ENCODE measurements around the gene TEX22.

The TEX22 gene

DNA sequence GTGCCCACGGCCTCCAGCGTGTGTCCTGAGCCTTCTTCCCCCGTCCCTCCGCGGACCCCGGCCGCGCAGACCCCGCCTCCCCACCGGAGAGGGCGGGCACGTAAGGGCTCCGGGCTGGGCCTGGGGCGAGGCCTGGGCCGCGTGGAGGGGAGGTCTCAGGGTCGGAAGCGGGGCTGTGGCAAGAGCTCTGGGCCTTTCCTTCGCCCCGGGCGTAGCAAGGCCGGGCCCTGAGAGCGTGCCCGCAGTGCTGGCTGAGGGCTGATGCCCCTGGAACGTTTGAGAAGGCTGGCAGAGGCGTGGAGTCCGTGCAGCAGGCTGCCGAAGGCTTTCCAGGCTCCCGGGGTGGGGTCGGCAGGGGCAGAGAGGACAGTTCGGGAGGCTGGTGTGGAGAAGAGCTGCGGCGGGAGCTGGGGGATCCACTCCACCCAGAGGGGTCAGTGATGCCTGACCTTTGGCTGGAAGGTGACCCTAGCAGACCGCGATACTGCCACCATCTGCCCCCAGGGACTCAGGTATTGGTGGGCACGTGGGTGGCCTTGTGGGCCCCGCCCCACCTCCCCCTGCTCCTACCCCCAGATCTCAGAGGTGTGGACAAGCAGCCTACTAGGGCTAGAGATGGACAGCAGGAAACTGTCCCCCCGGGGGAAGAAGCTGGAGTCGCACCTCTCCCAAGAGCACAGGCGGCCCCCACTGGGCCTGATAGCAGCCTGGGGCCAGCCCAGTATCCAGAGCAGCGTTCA, 558 bp downstream of the TEX22 start:
- peak in 1 of 2 donors; percentile 33 for DNase-seq (ENCODE audit: extremely low read depth in 1 of 2, low read depth in 1 of 2)

DNA sequence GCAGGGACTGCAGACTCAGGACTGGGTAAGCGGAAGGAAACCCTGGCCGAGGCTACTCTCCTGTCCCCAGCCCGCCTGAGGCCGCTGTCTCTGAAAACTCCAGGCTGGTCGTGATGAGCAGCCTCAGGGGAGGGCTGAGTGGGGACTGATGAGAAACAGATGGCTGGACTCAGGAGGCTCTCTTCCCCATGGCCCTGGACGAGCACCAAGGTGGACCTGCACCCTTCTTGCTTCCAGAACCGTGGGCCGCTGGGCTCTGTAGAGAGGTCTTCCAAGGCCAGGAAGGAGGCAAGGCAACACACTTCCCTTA, 1.1 kb downstream of the TEX22 start:
- no peak for DNase-seq (ENCODE audit: extremely low read depth in 1 of 2, low read depth in 1 of 2)

DNA sequence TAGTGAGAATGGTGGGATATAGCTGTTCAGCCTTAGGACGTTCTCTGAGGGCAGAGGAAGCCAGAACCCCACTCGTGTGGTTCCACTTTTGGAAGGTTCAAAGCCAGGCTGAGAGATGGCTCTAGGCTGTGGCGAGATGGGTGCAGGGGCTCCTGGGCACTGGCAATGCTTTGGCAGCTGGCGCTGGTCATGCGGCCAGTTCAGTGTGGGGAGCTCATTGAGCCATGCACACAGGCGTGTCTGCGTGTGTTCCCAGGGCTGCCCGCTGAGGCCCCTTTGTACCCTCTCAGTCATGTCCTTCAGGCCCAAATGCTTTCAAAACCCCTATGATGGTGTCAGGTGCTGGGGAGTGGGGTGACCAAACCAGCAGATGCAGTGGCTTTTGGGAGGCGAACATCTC, 1.7 kb downstream of the TEX22 start:
- DNase-seq (ENCODE audit: extremely low read depth in 1 of 2, low read depth in 1 of 2): no peak

DNA sequence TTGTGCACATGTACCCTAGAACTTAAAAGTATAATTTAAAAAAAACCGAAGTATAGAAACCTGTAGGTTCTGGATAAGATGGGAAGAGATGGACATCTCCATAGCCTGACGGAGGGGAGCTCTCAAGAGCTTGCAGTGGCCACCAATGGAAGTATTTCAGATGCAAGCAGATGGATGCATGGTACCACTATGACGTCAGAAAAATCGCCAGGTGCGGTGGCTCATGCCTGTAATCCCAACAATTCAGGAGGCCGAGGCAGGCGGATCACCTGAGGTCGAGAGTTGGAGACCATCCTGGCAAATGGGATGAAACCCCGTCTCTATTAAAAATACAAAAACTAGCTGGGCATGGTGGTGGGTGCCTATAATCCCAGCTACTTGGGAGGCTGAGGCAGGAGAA, 3.4 kb downstream of the TEX22 start:
- DNase-seq (ENCODE audit: extremely low read depth in 1 of 2, low read depth in 1 of 2): no peak

DNA sequence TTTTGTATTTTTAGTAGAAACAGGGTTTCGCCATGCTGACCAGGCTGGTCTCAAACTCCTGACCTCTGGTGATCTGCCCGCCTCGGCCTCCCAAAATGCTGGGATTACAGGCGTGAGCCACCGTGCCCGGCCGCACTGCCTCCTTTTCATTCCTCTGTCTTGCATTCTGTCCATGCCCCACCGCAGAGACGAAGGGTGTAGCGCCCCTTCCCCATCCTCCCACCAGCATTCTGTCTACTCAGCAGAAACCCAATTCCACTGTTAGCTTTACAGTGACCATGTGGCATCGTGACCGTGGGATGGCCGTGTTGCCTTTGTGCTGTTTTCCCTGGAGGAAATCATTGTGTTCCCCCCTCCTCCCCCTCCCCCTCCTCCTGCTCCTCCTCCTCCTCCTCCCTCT, 10.3 kb downstream of the TEX22 start:
- no peak for DNase-seq (ENCODE audit: extremely low read depth in 1 of 2, low read depth in 1 of 2)

DNA sequence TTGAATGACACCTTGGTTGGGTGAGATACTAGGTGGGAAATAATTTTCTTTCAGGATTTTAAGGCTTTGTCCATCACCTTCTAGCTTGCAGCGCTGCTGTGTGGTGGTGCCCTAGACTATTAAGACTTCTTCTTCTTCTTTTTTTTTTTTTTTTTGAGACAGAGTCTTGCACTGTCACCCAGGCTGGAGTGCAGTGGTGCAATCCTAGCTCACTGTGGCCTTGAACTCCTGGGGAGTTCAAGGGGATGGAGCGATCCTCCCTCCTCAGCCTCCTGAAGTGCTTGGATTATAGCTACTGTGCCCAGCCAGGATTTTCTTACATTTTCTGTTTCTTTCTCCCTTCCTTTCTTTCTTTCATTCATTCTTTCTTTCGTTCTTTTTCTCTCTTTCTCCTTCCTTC, 11.0 kb downstream of the TEX22 start:
- no peak for DNase-seq (ENCODE audit: extremely low read depth in 1 of 2, low read depth in 1 of 2)

DNA sequence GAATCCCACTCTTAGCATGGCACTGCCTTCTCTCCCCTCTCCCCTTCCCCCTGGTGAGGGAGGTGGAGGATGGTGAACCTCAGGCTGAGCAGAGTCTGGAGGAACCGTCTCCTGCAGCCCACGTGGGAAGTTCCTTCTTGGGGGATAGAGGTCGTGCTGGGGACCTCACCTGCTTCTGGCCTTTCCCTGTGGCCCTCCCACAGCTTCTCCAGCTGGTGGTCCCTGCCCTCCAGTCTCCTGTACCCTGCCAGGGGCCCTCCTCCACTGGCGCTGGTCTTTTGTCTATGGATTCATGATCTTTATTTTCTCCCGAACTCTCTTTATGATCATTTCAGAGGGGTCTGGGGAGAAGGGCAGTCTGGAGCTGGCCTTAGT, 12.3 kb downstream of the TEX22 start:
- DNase-seq (ENCODE audit: extremely low read depth in 1 of 2, low read depth in 1 of 2): no peak

DNA sequence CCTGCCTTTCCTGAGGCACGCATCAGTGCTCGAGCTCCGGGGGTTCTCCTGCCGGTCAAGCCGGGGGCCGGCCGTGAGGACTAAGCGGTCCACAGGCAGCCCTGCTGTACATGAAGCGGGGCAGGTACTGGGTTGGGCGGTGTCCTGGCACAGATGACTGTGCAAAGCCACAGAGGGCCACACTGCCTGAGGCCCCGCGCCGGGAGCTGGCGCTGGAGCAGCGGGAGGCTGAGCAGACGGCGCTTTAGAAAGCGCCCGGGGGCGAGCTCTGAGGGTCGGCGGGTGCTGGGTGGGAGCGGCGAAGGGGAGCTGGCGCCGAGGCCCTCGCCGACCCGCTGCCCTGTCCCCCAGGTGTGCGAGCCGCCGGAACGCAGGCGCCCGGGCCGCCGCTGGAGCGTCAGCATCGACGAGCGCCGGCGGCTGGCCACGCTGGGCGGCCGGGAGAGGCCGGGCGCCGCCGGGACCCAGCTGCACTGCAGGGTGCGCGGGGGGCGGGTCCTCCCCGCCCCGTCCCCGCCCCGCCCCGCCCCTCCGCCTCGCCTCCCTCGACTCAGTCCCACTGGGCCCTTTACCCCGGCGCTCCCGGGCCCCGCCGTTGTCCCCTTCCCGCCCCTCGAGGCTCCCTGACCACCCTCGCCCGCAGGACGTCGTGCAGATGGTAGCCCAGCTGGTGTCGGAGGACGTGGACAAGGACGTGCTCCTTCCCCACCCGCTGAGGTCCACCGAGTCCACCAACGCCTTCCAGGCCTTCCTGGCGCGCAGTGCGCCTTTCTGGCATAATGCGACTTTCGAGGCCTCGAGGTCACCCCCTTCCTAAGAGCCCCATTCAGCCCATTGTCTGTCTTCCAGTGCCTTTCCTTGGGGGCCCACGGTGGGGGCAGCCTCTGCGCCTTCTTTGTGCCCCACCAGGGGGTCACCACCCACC, 12.9 kb downstream of the TEX22 start:
- DNase-seq (ENCODE audit: extremely low read depth in 1 of 2, low read depth in 1 of 2): no peak

DNA sequence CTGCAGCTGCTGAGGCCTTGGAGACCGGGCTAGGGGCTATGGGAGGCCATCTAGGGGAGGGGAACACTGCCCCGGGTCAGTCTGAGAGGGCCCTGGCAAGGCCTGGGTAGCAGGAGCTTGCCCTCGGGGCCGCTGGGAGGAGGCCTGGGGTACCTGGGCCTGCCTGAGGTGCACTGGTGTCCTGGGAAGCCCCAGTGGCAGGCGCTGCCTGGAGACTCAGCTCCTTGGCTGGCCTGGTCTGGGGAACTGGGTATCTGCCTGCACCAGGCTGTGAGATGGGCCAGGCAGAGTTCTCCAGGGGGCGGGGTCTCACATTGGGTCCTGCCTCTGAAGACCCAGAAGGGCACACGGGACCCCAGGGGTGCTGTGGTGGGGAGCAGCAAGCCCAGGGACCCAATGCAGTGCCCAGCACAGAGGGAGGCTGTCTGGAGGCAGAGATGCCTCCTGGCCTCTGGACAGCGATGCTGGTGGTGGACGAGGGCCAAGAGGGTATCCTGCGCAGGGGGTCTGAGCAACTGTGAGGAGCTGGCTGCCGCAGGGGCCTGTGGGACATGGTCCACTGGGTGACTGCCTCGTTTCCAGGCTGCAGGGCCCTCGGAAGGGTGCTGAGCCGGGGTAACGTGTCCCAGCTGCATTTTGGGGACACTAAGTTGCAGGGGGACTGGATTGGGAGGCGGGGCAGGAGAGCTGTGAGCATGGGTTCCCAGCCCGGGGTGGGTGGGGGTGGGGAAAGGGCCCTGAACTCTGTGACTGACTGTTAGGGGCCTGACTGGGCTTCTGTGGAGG, 13.8 kb downstream of the TEX22 start:
- no peak for DNase-seq (ENCODE audit: extremely low read depth in 1 of 2, low read depth in 1 of 2)

DNA sequence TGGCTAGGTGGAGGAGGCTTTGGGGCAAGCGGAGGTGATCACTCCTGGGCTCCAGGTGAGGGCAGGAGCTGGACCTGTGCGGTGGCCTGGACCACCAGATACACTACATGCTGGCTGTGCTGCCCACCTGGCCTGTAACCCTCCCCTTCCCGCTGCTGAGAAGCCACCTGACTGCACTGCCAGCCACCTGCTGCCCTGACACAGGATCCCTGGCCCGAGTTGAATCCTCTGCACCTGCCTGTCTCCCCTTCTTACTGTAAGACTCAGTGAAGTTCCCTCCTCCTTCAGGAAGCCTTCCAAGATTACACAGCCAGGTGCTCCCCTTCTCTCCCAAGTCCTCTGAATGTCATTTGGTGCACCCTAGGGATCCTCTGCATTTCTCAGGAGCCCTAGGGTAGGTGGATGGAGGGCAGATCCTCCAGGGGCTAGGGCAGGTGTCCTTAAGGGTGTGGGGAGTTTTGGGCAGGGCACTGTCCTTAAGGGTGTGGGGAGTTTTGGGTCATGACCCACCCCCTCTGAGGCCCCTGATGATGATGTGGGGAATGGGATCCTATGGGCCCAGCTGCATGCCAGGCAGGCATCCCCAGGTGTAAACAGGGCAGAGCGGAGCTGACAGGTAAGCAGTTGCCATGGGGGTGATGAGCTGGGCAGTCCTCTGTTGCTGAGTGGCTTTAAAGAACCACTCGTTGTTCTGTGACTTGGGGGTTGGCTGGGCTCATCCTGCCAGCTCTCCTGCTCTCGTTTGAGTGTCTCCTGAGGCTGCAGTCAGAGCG, 14.6 kb downstream of the TEX22 start:
- DNase-seq (ENCODE audit: extremely low read depth in 1 of 2, low read depth in 1 of 2): no peak

DNA sequence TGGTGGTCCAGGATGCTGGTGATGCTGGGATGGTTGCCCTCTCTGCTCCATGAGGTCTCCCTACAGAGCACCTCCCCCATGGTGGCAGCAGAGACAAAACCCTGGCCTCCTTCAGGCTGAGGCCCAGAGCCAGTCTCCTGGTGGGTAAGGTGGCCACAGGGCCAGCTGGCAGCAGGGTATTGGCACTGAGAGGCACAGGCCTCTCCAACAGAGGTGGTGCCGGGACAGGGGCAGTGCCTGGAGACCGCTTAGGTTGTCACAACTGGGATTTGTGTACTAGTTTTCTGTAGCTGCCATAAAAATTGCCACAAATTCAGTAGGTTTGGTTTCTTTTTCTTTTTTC, 15.2 kb downstream of the TEX22 start:
- no peak for DNase-seq (ENCODE audit: extremely low read depth in 1 of 2, low read depth in 1 of 2)

DNA sequence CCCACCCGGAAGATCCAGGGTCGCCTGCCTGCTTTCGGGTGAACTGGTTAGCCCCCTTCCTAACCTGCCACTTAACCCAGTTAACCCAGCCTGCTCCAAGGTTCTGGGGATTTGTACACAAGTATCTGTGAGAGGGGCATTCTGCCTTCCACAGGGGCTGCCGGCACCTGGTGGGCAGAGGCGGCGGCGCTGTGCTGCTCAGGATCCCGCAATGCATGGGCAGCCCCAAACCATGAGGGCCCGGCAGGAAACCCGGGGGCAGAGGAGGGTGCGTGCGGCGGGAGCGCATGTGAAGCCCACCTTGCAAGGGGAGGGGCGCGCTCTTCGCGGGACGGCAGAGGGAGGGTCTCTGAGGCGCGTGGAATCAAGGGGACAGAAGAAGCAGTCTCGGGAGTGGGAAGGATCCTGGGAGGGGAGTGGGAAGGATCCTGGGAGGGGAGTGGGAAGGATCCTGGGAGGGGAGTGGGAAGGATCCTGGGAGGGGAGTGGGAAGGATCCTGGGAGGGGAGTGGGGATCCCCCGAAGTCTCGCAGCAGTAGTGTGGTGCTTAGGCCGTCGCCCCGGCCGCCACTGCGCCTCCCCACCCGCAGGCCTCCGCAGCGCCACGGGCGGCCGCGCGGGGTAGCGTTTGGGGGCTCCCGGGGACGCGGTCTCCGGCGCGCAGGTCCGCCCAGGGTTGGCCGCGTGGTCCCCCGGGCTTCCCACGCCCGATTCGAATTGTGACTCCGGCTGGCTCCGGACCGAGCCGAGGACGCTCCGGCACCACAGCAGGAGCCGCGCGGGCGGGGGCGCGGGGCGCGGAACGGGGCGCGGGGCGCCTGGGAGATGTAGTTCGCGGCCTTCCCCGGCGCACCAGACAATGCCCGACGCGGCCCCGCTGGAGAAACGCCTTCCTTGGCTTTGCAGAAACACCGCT, 16.4 kb downstream of the TEX22 start:
- peak; percentile 56 to 58 for DNase-seq (ENCODE audit: extremely low read depth in 1 of 2, low read depth in 1 of 2)

DNA sequence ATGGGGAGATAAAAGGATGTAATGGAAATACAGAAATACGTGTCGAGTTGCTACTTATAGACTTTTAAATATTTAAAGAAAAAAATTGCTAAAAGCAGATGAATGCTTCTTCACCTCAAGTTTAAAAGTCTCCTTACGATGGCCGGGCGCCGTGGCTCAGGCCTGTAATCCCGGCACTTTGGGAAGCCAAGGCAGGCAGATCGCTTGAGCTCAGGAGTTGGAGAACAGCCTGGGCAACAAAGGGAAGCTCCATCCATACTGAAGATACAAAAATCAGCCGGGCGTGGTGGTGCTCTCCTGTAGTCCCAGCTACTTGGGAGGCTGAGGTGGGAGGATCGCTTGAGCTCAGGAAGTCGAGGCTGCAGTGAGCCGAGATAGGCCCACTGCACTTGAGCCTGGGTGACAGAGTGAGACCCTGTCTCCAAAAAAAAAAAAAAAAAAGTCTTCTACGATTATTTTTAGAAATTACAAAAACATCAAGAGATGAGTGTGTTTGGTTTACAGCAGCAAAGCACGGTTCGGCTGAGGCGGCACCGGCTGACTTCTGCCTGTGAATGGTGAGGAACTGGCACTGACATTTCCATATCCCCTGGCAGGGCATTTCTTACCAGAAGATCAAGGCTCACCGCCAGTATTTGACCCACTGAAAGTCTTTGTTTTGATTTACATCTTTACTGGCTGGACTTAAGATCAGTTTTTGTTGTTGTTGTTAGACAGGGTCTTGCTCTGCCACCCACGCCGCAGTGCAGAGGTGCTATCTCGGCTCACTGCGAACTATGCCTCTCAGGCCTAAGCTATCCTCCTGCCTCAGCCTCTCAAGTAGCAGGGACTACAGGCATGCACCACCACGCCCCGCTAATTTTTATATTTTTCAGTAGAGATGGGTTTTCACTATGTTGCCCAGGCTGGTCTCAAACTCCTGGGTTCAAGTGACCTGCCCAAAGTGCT, 17.4 kb downstream of the TEX22 start:
- DNase-seq (ENCODE audit: extremely low read depth in 1 of 2, low read depth in 1 of 2): no peak

DNA sequence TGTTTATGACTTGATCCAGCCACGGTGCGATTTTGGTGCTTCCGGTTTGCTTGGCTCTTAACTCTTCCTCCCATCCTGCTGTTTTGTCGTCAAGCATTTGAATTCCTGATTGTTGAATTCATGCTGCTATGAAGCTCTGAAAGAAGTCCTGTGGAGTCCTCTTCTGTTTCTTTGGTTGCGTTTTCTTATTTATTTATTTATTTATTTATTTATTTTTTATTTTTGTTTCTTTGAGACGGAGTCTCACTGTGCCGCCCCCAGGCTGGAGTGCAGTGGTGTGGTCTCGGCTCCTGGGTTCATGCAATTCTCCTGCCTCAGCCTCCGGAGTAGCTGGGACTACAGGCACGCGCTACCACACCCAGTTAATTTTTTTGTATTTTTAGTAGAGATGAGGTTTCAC, 18.3 kb downstream of the TEX22 start:
- no peak for DNase-seq (ENCODE audit: extremely low read depth in 1 of 2, low read depth in 1 of 2)

DNA sequence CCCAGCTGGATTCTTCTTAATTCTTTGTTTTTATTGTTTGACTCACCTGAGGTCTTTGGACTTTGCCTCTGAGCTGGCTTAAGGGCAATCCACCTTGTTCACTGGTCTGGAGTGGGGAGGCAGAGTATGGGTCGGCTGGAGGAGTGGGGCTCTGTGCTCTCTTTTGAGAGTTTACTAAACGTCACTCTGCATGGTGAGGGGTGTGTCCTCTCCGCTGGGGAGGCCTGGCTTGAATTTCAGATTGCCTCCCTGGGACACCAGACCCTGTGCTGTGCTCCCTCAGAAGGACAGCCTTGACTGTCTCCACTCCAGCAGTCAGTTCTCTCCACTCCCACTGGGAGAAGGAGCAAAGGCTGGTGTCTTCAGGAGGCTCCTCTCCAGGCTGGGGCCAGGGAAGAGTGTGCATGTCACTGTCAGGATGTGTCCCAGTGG, 19.4 kb downstream of the TEX22 start:
- DNase-seq (ENCODE audit: extremely low read depth in 1 of 2, low read depth in 1 of 2): no peak

DNA sequence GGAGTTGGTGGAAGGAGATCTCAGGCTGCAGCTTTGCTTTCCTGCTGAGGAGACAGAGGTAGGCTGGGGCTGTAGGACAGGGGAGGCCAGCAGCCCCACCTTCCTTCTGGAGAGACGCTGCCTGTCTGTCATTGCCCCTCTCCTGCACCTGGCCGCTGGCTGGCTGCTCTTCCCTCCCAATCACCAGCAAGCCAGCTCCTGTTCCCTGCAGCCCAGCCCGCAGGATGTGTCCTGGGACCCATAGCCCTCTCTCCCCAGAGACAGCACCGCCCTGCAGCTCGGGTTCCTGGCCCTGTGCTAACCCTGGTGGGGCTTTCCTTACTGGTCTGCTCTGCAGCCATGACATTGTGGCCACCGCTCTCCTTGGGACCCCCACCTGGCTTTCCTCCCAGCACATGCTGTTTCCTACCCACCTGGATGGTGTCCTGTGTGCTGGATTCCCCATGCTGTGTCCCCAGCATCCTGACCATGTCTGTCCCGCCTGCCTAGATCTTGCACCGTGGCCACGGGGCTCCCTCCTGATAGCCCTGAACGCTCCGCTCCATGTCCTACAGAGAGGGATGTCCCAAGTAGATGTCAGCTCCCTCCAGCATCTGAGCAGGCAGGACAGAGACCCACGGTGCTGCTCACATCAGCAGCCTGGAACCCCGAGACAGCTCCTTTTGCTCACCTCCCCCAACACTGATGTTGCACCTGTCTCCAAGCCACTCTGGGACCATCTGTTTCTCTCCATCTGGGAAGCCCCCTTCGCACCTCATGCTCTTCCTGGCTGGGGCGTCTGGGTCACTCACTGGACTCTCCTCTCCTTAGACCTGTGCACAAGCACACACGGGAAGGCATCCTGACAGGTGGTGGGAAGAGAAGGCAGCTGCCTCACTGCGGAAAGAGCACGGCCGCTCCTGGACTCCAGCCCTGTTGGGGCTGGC, 20.2 kb downstream of the TEX22 start:
- DNase-seq (ENCODE audit: extremely low read depth in 1 of 2, low read depth in 1 of 2): no peak

DNA sequence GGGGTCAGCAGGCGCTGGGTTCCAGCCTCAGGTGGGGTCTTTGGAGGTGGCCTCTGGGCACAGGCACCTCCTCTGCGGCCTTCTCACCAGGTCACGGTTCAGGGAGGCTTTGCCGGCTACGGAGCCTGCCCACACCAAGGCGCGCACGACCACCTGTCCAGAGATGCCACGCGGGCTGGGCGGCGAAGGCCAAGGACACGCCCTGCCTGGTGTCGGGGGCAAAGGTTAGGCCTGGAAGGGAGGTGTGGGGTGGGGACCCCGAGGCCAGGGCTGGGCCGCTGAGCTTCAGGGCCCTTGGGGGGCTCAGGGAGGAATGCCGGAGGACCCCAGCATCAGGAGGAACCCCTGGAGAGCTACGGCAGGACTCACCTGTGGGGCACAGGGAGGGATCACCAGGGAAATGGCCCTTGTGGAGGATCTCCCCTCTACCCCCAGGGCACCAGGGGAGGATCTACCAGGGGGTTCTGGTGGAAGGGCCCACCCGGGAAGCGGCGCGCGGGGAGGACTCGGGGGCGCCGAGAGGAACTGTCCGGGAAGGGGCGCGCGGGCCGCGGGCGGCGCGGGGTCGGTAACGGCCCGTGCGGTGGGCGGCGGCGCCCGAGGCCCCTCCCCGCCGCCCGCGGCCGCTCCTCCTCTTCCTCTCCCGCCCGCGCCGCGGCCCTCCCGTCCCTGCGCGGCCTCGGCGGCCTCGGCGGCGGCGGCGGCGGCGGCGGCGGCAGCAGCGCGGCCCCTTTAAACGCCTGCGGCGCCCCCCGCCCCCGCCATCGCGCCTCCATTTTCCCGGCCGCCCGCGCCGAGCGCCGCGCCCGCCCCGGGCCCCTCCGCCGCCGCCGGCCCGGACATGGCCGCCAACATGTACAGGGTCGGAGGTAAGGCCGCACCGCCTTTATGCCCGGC, 21.1 kb downstream of the TEX22 start, which contains the start of gene MTA1:
Gene MTA1 (plus strand): TSS at position 633 of the 897 bp plus-strand sequence. CDS start 209 bp downstream, at position 842.
- no peak for DNase-seq (ENCODE audit: extremely low read depth in 1 of 2, low read depth in 1 of 2)

Data from stimulated activated CD8-positive, alpha-beta memory T cell treated with anti-CD3 and anti-CD28 coated beads, Interleukin-7, amount 100 ng/mL, for 48 hours (primary cell).